HepG2 (cell line): ENCODE results near the gene UBE2O. TPM values are rescaled to one million over a fixed set of nuclear protein-coding genes. Genes with fewer than 3 reads are reported as not detected.

Experiments used
- ATAC-seq: fragments of 200-7000 bp; cut with Tn5 transposase; 3 replicates; pipeline ENCODE4 v1.9.1; 2020; ENCODE audit warnings: mild to moderate bottlenecking, moderate library complexity
- BruUV-seq: library from RNA; stranded (reverse); fragments of 400-500 nt; replicated peaks from 2 replicates; lab custom pipeline; 2021; lab: Mats Ljungman, UMichigan
- CTCF ChIA-PET: fragments of 300-600 bp; formaldehyde crosslinking; extraction: SDS; loops from one replicate; lab custom pipeline; 2021; ENCODE audit warnings: low total read pairs, inconsistent platforms, low intra/inter-chr PET ratio; lab: Yijun Ruan, JAX
- POLR2A ChIA-PET: fragments of 350-600 bp; sonication (Branson Sonifier 250); formaldehyde crosslinking; loops from one replicate; lab custom pipeline; 2020; ENCODE audit warnings: antibody characterized with exemption, inconsistent platforms; lab: Yijun Ruan, JAX
- DNase-seq: peaks from one replicate; pipeline ENCODE4 v3.0.0-alpha.2; 2015; ENCODE audit warnings: low spot score
- FAIRE-seq: peaks from 3 replicates; lab custom pipeline; 2011; peaks lifted over from hg19 to GRCh38; lab: Jason Lieb, UNC
- H2AFZ ChIP-seq: one replicate; pipeline ENCODE4 v1.6.1; 2011; ENCODE audit warnings: low read length, inconsistent platforms
- H3K27ac ChIP-seq: fragments of 300-600 bp; 3 replicates; pipeline ENCODE4 v1.8.0; 2011; ENCODE audit warnings: mixed run types, mild to moderate bottlenecking, mixed read lengths, low read length, inconsistent platforms; ENCODE audit not compliant: insufficient read depth; ENCODE audit errors: extremely low read length
- H3K27me3 ChIP-seq, 2 experiments: fragments of 200-600 bp in 1 of 2; 2 replicates in 1 of 2; 3 replicates in 1 of 2; pipeline versions ENCODE4 v1.6.0 to v1.8.0; 2011; ENCODE audit warnings: low read length in 2 of 2, mild to moderate bottlenecking in 2 of 2, moderate library complexity in 2 of 2, inconsistent platforms in 1 of 2; ENCODE audit not compliant: insufficient read depth in 2 of 2, control insufficient read depth in 1 of 2
- H3K36me3 ChIP-seq, 2 experiments: fragments of 200-600 bp in 1 of 2; replicated peaks in 1 of 2; 2 replicates in 1 of 2; 3 replicates in 1 of 2; pipeline versions ENCODE4 v1.5.1 to v1.8.0; 2011; ENCODE audit warnings: low read length in 2 of 2, inconsistent platforms in 1 of 2; ENCODE audit not compliant: insufficient read depth in 2 of 2, control insufficient read depth in 1 of 2
- H3K4me1 ChIP-seq: 2 replicates; pipeline ENCODE4 v1.5.1; 2012; ENCODE audit warnings: low read length, inconsistent platforms; ENCODE audit not compliant: insufficient read depth
- H3K4me2 ChIP-seq: 2 replicates; pipeline ENCODE4 v1.6.0; 2011; ENCODE audit warnings: low read depth, low read length, inconsistent platforms
- H3K4me3 ChIP-seq, 3 experiments: fragments of 200-600 bp in 1 of 3; sonication (generic), shearing (Covaris generic) in 1 of 3; replicated peaks in 1 of 3; 2 replicates each; pipeline ENCODE4 v1.5.1; 2011 to 2016; ENCODE audit warnings: low read length in 3 of 3, inconsistent platforms in 2 of 3, low read depth in 2 of 3, mild to moderate bottlenecking in 2 of 3, control low read depth in 1 of 3, mixed read lengths in 1 of 3; ENCODE audit not compliant: insufficient read depth in 1 of 3
- H3K79me2 ChIP-seq: one replicate; pipeline ENCODE4 v1.6.1; 2011; ENCODE audit warnings: low read length, inconsistent platforms; ENCODE audit not compliant: insufficient read depth
- H3K9ac ChIP-seq: 2 replicates; pipeline ENCODE4 v1.6.0; 2011; ENCODE audit warnings: mild to moderate bottlenecking, low read depth, low read length, inconsistent platforms; ENCODE audit not compliant: insufficient read depth
- H3K9me3 ChIP-seq: 2 replicates; pipeline ENCODE4 v1.5.1; 2012; ENCODE audit warnings: mild to moderate bottlenecking, low read length
- H4K20me1 ChIP-seq: 2 replicates; pipeline ENCODE4 v1.6.0; 2011; ENCODE audit warnings: inconsistent platforms, mild to moderate bottlenecking, low read length, moderate library complexity; ENCODE audit not compliant: insufficient read depth
- AGO1 ChIP-seq: fragments of 200-400 bp; formaldehyde crosslinking; IDR thresholded peaks from 2 replicates; pipeline ENCODE4 v1.6.1; 2017; ENCODE audit warnings: mild to moderate bottlenecking, low read depth, low read length, moderate library complexity; ENCODE audit not compliant: poor library complexity, severe bottlenecking
- DDIT3 ChIP-seq: sonication (generic); formaldehyde crosslinking; IDR thresholded peaks from 2 replicates; pipeline ENCODE4 v1.4.0; 2020; ENCODE audit warnings: mild to moderate bottlenecking, missing genetic modification reagents
- SSRP1 ChIP-seq: IDR thresholded peaks from 2 replicates; pipeline ENCODE4 v1.6.1; 2016; ENCODE audit warnings: control low read depth
- SUZ12 ChIP-seq: fragments of 150-350 bp; IDR thresholded peaks from 2 replicates; pipeline ENCODE4 v1.6.1; 2014; ENCODE audit warnings: low read depth, low read length
- TGIF2 ChIP-seq: IDR thresholded peaks from 2 replicates; pipeline ENCODE4 v1.6.1; 2016; ENCODE audit warnings: control low read depth, missing compliant biosample characterization
- ZNF142 ChIP-seq: sonication (generic); formaldehyde crosslinking; IDR thresholded peaks from 2 replicates; pipeline ENCODE4 v1.4.0; 2020; ENCODE audit warnings: missing genetic modification reagents
- WGBS: methylation state at CpG from one replicate; pipeline ENCODE4 v1.1.6; 2017; ENCODE audit warnings: low lambda C conversion rate; 5-methylcytosine and 5-hydroxymethylcytosine counted together
- in situ Hi-C: cut with HindIII; loops from 2 replicates; pipeline ENCODE4 v1.10.0; 2017; ENCODE audit warnings: low pct_unique_long_range_greater_than_20kb; ENCODE audit not compliant: extremely low pct_ligation_motif_present
- intact Hi-C: fragments of 100-400 bp; cut with micrococcal nuclease; formaldehyde crosslinking; loops from one replicate; pipeline ENCODE4 v1.10.0; 2022; ENCODE audit not compliant: unreplicated experiment
- polyA plus RNA-seq, 8 experiments: library from polyadenylated mRNA; depleted of rRNA in 3 of 8; stranded (reverse) in 7 of 8; unstranded in 1 of 8; fragments of >200 nt; fragmentation: Illumina TruSeq in 4 of 8; extraction: Trizol in 4 of 8; gene quantifications; 2 replicates each; pipeline versions ENCODE4 v1.2.1 to v1.2.3, GENCODE V29; 2011 to 2016; ENCODE audit warnings: low read depth in 4 of 8, missing spikeins in 1 of 8, mixed read lengths in 1 of 8; ENCODE audit not compliant: insufficient read depth in 1 of 8
- total RNA-seq, 5 experiments: library from RNA; depleted of rRNA; stranded (reverse); fragments of >200 nt; fragmentation: Illumina TruSeq; extraction: Trizol; gene quantifications; 2 replicates each; pipeline ENCODE4 v1.2.3, GENCODE V29; 2016; ENCODE audit warnings: low read depth in 1 of 5
- TF ChIP-seq, protein P1 (sequence below): sonication (generic); formaldehyde crosslinking; IDR thresholded peaks from 2 replicates; pipeline ENCODE4 v1.8.0; 2023; ENCODE audit warnings: mild to moderate bottlenecking, missing genetic modification reagents
- TF ChIP-seq, protein P2 (sequence below): sonication (generic); formaldehyde crosslinking; IDR thresholded peaks from 2 replicates; pipeline ENCODE4 v1.5.1; 2020; ENCODE audit warnings: missing genetic modification reagents, mild to moderate bottlenecking, borderline replicate concordance
- TF ChIP-seq, protein P3 (sequence below): sonication (generic); formaldehyde crosslinking; IDR thresholded peaks from 2 replicates; pipeline ENCODE4 v1.4.0; 2020; ENCODE audit warnings: missing genetic modification reagents, mild to moderate bottlenecking, borderline replicate concordance

Gene UBE2O
- total and polyA plus RNA-seq, 2 of the 13 experiments (the other 11 are each of a cell fraction or from before 2014, with no cell fraction given) = 21.5 to 23.5 TPM

DNA sequence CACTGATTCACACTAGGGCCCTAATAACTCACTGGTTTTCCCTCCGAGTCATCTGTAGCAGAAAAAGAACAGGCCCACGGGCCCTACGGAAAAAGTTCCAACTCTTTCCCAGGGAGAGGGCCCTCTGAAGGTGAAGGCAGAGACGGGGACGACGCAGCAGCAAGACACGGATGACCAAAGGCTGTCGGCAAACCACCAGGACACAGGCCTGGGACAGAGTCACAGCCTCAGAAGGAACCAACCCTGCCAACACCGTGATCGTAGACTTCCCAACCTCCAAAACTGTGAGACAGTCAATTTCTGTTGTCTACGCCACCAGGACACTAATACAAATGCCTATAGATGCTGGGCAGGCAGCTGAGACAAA lies 73.7 kb downstream of the UBE2O start (continued):
- TF ChIP-seq SUZ12 (no peak), DDIT3 (CRISPR knock-in tag) (no peak)

GRCh38 chr17:76378548-76379274 lies 74.2 kb downstream of the UBE2O start:
- Histone ChIP-seq H4K20me1 (no peaks in the 10 kb centered on the region), H3K27me3 (no peaks in the 10 kb centered on the region; a peak in 1 of 5 replicates), H3K4me2 (peak overlapping the region; percentile 46), H3K79me2 (peaks cover 55% of the 10 kb centered on the region), H3K4me1 (peaks cover 81% of the 10 kb centered on the region)
- ATAC-seq = no peak
- in situ Hi-C loops = no loop called here
- no peak for FAIRE-seq
- CTCF ChIA-PET = no interaction called here
- no peak for DNase-seq
- intact Hi-C loops = no loop called here
- TF ChIP-seq, protein P1, sequence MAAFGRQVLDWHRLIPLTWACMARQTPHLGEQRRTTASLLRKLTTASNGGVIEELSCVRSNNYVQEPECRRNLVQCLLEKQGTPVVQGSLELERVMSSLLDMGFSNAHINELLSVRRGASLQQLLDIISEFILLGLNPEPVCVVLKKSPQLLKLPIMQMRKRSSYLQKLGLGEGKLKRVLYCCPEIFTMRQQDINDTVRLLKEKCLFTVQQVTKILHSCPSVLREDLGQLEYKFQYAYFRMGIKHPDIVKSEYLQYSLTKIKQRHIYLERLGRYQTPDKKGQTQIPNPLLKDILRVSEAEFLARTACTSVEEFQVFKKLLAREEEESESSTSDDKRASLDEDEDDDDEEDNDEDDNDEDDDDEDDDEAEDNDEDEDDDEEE (CRISPR knock-in tag) = 0 out of 2 replicates have a peak, but pooled peaks have one; percentile 51
- TF ChIP-seq ZNF142 = 0 out of 2 replicates have a peak, but pooled peaks have one; percentile 0
- TF ChIP-seq TGIF2 (CRISPR knock-in tag) = 0 out of 2 replicates have a peak, but pooled peaks have one; percentile 52
- TF ChIP-seq, protein P2, sequence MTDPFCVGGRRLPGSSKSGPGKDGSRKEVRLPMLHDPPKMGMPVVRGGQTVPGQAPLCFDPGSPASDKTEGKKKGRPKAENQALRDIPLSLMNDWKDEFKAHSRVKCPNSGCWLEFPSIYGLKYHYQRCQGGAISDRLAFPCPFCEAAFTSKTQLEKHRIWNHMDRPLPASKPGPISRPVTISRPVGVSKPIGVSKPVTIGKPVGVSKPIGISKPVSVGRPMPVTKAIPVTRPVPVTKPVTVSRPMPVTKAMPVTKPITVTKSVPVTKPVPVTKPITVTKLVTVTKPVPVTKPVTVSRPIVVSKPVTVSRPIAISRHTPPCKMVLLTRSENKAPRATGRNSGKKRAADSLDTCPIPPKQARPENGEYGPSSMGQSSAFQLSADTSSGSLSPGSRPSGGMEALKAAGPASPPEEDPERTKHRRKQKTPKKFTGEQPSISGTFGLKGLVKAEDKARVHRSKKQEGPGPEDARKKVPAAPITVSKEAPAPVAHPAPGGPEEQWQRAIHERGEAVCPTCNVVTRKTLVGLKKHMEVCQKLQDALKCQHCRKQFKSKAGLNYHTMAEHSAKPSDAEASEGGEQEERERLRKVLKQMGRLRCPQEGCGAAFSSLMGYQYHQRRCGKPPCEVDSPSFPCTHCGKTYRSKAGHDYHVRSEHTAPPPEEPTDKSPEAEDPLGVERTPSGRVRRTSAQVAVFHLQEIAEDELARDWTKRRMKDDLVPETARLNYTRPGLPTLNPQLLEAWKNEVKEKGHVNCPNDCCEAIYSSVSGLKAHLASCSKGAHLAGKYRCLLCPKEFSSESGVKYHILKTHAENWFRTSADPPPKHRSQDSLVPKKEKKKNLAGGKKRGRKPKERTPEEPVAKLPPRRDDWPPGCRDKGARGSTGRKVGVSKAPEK (CRISPR knock-in tag) = no peak
- TF ChIP-seq AGO1 = no peak
- peak; percentile 68; the same call in 1 of the 2 replicates for TF ChIP-seq SSRP1
- TF ChIP-seq, protein P3, sequence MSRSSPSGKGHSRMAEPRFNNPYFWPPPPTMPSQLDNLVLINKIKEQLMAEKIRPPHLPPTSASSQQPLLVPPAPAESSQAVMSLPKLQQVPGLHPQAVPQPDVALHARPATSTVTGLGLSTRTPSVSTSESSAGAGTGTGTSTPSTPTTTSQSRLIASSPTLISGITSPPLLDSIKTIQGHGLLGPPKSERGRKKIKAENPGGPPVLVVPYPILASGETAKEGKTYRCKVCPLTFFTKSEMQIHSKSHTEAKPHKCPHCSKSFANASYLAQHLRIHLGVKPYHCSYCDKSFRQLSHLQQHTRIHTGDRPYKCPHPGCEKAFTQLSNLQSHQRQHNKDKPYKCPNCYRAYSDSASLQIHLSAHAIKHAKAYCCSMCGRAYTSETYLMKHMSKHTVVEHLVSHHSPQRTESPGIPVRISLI (CRISPR knock-in tag) = 0 out of 2 replicates have a peak, but pooled peaks have one; percentile 6
- TF ChIP-seq, all 625 proteins: peak for 5
- BruUV-seq = no TSS peak
- H3K36me3 ChIP-seq = peaks cover 0 to 5% of the 10 kb centered on the region in 2 experiments; a peak in 2 of 5 replicates
- no peak overlapping the region for H3K9ac ChIP-seq
- H3K4me3 ChIP-seq = no peak overlapping the region
- peak overlapping the region; percentile 45 for H3K27ac ChIP-seq
- POLR2A ChIA-PET = interaction anchor here (0.9 to 20.9 kb wide), 4 partner anchors 9 to 120 kb away, joined by 3 to 1379 read pairs (median 121); partner anchors contain the start of genes PRPSAP1, QRICH2 and SPHK1
- H3K9me3 ChIP-seq = no peaks in the 10 kb centered on the region
- 85% methylated on average over 5 of the region's 5 CpGs for WGBS
- no peak overlapping the region for H2AFZ ChIP-seq
